ENCODE data around the gene DNAJC5G.
A peak's percentile ranks its signal among the peaks of the same experiment; 100 is the strongest.

Gene DNAJC5G

DNA sequence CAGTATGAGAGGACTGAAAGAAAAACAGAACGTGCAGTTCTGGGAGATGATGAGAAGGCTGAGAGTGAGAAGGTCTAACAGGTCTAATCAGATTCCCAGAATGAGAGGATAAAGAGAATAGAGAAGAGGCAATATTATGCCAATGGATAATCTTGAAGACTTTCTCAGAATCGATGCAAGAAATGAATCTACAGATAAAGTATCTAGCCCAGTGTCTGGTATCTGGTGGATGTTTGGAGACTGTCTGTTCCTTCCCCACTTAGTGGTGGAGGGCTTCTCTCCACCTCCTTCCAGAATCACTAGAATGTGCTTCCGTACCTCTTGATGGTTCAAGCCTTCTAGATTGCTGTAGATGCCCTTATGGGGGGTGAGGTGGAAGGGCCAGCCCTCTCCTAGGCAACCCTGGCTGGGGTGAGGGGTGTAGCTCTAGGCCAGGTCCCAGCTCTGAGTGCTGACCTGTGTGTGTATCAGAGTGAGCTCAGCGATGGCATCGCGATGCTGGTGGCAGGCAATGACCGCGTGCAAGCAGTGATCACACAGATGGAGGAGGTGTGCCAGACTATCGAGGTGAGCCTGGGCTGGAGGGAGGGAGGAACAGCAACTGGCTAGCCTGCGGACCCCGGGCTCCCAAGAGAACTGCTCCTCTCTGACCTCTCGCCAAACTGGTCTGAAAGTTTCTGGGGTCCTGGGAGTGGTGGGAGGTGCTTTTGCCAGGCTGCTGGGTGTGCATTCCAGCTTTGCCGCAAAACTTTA, 29.4 kb downstream of the DNAJC5G start:
- no peak for DNase-seq (ENCODE audit: low spot score)
- TF ChIP-seq, protein P1, sequence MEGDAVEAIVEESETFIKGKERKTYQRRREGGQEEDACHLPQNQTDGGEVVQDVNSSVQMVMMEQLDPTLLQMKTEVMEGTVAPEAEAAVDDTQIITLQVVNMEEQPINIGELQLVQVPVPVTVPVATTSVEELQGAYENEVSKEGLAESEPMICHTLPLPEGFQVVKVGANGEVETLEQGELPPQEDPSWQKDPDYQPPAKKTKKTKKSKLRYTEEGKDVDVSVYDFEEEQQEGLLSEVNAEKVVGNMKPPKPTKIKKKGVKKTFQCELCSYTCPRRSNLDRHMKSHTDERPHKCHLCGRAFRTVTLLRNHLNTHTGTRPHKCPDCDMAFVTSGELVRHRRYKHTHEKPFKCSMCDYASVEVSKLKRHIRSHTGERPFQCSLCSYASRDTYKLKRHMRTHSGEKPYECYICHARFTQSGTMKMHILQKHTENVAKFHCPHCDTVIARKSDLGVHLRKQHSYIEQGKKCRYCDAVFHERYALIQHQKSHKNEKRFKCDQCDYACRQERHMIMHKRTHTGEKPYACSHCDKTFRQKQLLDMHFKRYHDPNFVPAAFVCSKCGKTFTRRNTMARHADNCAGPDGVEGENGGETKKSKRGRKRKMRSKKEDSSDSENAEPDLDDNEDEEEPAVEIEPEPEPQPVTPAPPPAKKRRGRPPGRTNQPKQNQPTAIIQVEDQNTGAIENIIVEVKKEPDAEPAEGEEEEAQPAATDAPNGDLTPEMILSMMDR (IDR thresholded peaks at IDR 0.05): no peak
- Histone ChIP-seq H3K4me3 (no peak overlapping the region), H3K27ac (no peak overlapping the region)

DNA sequence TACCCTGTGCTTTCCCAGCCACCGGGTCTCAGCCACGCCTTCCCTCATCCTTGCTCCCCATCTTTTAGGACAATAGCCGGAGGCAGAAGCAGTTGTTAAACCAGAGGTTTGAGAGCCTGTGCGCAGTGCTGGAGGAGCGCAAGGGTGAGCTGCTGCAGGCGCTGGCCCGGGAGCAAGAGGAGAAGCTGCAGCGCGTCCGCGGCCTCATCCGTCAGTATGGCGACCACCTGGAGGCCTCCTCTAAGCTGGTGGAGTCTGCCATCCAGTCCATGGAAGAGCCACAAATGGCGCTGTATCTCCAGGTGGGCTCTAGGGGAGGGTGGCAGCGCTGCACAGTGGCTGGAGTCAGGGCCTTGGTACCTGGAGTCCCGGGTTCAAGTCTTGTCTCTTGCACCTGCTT, 30.3 kb downstream of the DNAJC5G start:
- TF ChIP-seq, protein P1 (IDR thresholded peaks at IDR 0.05): no peak
- H3K4me3 ChIP-seq: no peak overlapping the region
- no peak overlapping the region for H3K27ac ChIP-seq
- DNase-seq (ENCODE audit: low spot score): no peak

DNA sequence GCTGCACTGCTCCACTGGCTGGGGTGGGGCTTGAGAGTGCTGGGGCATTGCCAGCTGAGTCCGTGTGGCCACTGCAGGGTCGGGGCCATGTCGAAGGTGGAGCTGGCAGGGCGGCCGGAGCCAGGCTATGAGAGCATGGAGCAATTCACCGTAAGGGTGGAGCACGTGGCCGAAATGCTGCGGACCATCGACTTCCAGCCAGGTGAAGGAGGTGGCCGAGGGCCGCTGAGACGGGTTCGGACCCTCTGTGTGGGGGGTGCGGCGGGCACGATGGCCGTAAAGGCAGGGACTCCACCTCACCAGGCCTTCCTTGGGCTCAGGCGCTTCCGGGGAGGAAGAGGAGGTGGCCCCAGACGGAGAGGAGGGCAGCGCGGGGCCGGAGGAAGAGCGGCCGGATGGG, 30.9 kb downstream of the DNAJC5G start:
- TF ChIP-seq, protein P1 (IDR thresholded peaks at IDR 0.05): no peak
- H3K27ac ChIP-seq: no peak overlapping the region
- peak overlapping the region; percentile 39 for H3K4me3 ChIP-seq
- no peak for DNase-seq (ENCODE audit: low spot score)

DNA sequence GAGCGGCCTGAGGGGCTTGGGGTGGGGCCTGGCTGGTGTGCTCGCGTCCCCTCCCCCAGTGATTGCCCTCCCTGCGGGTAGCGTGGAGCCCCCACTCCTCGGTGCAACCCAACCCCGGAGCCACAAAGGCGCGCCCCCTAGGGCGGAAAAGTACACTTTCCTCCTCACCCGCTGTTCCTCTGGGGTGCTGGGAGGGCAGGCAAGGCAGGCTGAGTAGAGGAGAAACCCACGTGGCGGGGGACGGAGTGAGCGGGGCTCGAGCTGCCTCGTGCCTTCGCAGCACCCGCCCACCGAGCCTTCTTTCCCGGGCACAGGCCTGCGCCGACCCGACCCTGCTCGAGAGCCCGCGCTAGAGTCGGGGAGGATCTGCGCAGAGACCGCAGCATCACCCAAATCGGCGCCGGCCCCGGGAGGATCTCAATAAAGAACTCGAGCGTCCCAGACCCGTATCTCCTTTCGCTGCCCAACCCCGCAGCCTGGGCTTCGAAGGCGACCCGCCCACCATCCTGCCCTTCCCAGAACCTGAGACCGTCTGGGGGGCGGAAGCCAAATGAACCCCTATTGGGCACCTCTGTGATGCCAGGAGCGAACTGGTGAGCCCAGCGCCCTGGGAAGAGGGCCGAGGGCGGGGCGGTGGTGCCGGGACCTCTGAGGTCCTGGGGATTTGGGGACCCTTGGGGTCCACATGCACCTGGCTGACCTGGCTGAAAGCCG, 31.5 kb downstream of the DNAJC5G start:
- DNase-seq (ENCODE audit: low spot score): no peak
- TF ChIP-seq, protein P1 (IDR thresholded peaks at IDR 0.05): no peak
- peak overlapping the region; percentile 39 for H3K4me3 ChIP-seq
- no peak overlapping the region for H3K27ac ChIP-seq

DNA sequence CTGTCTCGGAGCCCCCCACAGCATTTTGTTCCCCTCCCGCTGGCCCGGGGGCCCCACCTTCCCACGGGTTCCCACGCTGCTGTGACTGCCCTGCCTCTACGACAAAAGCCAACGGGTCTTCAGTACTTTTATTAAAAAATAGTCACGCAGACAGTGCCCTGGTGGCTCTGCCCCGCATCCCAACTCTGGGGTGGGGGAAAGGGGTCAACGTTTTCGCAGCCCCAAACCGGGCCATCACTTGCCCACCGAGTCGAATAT, 32.0 kb downstream of the DNAJC5G start:
- no peak for DNase-seq (ENCODE audit: low spot score)
- no peak overlapping the region for H3K27ac ChIP-seq
- H3K4me3 ChIP-seq: peak overlapping the region; percentile 32
- TF ChIP-seq, protein P1 (IDR thresholded peaks at IDR 0.05): no peak

DNA sequence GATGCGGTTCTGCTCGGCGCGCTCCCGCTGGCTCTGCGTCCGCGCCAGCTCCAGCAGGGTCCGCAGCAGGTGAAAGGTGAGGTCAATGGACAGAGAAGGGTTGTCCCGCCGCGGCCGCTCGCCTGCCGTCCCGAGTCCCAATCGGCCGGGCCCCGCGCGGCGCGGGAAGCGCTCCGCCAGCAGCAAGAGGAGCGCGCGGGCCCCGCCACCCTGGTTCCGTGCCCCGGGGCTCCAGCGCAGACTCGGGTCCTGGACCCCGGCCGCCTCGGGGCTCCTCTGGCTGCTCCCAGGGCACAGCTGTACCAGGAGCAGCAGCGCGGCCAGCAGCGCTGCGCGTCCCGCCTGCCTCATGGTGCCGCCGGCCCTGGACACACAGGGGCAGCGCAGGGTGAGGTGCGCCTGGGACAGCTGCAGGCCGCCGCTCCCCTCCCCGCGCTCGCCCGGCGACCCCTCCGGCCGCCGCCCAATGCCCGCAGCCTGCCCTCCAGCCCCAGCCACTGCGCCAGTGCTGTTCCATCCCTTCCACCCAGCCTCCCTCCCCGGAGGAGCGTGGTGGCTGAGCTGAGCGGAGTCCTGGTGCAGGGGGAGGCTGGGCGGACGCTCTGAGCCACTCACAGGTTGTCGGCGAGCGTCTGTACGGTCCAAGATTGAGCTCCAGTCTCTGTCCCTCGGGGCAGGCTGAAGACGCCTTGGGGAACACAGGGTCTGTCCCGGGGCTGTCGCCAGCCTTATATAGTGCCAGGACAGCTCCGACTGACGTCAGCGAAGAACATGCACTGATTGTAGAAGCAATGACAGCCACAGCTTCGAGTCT, 32.5 kb downstream of the DNAJC5G start:
- no peak for DNase-seq (ENCODE audit: low spot score)
- TF ChIP-seq, protein P1 (IDR thresholded peaks at IDR 0.05): no peak
- H3K4me3 ChIP-seq: peak overlapping the region; percentile 32
- H3K27ac ChIP-seq: no peak overlapping the region

All from coronary artery (tissue), 2 donors.